ENCODE data around the gene APC2.

APC2 gene, protein sequence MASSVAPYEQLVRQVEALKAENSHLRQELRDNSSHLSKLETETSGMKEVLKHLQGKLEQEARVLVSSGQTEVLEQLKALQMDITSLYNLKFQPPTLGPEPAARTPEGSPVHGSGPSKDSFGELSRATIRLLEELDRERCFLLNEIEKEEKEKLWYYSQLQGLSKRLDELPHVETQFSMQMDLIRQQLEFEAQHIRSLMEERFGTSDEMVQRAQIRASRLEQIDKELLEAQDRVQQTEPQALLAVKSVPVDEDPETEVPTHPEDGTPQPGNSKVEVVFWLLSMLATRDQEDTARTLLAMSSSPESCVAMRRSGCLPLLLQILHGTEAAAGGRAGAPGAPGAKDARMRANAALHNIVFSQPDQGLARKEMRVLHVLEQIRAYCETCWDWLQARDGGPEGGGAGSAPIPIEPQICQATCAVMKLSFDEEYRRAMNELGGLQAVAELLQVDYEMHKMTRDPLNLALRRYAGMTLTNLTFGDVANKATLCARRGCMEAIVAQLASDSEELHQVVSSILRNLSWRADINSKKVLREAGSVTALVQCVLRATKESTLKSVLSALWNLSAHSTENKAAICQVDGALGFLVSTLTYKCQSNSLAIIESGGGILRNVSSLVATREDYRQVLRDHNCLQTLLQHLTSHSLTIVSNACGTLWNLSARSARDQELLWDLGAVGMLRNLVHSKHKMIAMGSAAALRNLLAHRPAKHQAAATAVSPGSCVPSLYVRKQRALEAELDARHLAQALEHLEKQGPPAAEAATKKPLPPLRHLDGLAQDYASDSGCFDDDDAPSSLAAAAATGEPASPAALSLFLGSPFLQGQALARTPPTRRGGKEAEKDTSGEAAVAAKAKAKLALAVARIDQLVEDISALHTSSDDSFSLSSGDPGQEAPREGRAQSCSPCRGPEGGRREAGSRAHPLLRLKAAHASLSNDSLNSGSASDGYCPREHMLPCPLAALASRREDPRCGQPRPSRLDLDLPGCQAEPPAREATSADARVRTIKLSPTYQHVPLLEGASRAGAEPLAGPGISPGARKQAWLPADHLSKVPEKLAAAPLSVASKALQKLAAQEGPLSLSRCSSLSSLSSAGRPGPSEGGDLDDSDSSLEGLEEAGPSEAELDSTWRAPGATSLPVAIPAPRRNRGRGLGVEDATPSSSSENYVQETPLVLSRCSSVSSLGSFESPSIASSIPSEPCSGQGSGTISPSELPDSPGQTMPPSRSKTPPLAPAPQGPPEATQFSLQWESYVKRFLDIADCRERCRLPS (N-terminal part only)

DNA sequence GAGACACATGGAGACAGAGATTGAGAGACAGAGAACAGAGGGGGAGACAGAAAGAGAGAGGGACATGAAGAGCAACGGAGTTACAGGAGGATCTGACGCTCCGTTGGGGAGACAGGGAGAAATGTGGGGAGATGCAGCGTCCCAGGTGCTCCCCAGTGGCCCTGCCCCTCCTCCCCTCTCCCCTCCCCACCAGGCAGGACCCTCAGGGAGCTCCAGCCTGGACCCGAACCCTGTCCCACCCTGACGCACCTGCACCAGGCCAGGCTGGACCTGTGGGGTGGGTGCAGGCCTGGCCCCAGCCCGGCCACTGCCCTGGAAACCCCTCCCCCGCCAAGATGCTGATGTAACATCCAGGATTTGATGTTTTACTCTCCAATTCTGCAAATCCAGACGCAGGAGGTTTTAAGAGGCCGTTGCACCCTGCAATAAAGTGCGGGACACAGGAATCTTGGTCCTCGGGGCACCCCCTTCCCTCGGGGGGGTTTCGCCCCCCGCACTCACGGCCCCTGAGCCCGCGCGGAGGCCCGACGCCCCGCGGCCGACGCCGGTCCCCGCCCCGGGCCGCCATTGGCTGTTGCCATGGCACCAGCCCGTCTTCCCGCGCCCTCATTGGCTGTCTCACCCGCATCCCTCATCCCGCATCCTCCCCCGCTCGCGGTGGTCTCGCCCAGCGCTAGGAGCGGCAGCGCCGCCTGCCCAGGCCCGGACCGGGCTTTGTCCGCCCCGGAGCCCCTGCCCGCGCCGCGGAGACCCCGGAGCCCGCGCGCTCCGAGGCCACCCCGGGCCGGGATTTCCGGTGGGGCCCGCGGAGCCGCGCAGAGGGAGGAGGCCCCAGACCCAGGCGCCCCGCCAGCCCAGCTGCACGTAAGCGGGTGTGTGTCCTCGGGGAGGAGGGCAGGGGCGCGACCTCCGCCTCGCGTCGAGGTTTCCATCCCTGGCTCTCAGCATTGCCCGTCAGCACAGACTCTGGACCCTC is at the start of gene APC2:
APC2 (plus strand) TSS at position 655 of the 976 bp plus-strand sequence. CDS start 2,881 bp downstream, outside the sequence.
- DNase-seq = peak in 1 of 2 experiments; percentile 62

DNA sequence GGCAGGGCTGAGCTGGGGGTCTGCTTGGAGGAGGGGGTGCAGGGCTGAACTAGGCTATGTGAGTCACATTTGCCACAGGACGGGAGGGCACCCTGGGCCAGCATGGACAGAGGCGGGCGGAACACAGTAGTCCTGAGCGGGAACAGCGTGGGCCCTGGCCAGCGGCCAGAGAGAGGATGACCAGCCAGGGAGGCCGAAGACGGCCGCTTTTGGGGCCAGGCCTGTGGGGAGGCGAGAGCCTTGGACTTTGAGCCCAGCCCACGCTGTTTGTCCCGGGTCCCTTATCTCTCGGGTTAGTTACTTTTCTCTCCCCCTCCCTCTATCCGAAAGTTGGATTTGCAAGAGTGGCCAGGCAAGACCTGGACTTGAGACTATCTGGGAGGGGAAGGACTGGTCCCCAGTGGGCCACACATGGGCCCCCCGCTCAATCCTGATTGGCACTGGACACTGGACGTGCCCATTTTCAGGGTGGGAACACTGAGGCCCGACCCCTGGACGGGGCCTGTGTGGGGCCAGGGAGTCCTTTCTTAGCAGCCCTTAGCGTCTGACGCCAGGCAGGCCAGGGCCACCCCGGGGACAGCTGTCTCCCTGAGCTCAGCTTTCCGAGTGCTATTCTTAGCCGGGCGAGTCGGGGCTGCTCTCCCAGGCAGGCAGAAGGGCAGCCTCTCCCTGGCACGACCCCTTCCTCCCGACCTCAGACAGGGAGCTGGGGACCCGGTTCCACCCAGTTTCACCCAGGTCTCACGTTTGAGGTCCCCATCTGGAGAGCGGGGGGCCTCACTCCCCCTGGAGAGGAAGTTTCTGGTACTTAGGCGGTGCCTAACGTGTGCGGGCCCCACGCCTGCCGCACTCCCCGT is 49.4 kb upstream of the APC2 start:
- no peak for DNase-seq

GRCh38 chr19:1401138-1401888 is 48.6 kb upstream of the APC2 start, which contains the start of gene GAMT:
Gene GAMT (minus strand): TSS chr19:1401542. CDS start chr19:1401476, 66 bp downstream.
- peak in 1 of 2 experiments; percentile 77 for DNase-seq

DNA sequence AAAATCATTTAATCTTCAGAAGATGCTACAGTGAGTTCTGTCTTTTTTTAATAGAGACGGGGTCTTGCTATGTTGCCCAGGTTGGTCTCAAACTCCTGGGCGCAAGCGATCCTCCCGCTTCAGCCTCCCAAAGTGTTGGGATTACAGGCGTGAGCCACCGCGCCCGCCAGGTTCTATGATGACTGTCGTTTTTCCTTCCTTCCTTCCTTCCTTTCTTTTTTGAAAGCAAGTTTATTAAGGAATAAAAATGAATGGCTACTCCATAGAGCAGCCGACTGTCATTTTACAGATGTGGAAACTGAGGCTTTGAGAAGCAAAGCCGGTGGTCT is 48.1 kb upstream of the APC2 start:
- DNase-seq = no peak

DNA sequence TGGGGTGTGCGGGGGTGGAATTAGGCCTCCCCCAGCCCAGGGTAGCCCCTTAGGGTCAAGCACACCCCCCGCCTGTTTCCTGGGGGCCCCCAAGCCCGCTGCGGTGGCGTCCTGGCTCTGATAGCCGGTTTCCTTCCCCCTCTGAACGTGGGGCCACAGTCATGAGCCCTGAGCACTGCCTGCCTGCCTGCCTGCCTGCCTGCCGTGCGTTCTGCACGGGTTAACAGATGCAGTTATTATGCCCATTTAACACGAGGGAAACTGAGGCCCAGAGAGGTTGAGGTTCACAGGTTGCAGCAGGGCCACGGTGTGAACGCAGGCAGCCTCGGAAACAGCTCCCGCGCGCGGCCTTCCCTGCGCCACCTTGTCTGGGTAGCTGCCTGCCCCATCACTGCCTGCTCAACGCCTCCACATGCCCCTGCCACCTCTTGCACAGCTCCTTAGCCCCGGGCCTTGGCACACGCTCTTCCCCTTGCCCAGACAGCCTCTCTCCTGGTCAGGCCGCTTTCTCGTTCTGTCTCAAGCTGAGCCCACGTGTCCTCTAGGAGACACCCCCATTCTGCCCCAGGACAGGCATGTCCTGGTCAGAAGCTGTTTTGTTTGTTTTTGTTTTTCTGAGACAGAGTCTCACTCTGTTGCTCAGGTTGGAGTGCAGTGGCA is 47.4 kb upstream of the APC2 start:
- DNase-seq = no peak

DNA sequence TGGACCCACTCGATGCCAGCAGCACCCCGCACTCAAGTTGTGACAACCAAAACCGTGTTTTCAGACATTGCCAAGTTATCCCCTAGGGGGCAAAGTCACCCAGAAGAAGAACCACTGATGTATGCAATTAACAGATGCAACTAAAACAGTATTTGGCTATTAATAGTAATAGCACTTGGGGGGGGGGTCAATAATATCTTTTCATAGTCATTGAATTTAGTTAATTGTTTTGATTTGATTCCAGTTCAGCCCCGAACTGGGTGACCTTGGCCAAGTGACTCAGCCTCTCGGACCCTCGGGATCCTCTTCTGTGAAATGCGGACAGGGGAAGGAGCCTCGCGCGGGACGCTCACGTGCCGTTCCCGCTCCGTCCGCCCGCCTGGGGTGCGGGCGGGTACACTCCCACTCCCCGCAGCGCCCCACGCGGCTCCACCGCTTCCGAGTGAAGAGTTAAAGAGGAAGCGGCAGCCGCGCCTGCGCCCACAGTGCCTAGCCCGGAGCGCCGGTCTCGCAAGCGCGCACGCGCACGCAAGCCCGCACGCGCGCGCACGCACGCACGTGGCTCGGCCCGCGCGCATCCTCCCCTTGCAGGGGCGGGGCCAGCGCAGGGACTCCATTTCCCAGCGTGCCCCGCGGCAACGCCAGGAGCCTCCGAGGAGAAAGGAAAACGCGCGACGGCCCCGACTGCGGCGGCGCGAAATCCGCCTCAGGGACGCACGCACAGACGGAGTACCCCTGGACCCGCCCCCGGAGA is 43.0 kb upstream of the APC2 start:
- peak; percentile 99 to 100 for DNase-seq

GRCh38 chr19:1407528-1408299 is 42.2 kb upstream of the APC2 start, which contains the start of gene DAZAP1:
Gene DAZAP1 (plus strand): TSS chr19:1407586. CDS start chr19:1407774, 188 bp downstream.
- no peak for DNase-seq

- no peak for DNase-seq
Observed at GRCh38 chr19:1408300-1409203, 41.4 kb upstream of the APC2 start.

DNA sequence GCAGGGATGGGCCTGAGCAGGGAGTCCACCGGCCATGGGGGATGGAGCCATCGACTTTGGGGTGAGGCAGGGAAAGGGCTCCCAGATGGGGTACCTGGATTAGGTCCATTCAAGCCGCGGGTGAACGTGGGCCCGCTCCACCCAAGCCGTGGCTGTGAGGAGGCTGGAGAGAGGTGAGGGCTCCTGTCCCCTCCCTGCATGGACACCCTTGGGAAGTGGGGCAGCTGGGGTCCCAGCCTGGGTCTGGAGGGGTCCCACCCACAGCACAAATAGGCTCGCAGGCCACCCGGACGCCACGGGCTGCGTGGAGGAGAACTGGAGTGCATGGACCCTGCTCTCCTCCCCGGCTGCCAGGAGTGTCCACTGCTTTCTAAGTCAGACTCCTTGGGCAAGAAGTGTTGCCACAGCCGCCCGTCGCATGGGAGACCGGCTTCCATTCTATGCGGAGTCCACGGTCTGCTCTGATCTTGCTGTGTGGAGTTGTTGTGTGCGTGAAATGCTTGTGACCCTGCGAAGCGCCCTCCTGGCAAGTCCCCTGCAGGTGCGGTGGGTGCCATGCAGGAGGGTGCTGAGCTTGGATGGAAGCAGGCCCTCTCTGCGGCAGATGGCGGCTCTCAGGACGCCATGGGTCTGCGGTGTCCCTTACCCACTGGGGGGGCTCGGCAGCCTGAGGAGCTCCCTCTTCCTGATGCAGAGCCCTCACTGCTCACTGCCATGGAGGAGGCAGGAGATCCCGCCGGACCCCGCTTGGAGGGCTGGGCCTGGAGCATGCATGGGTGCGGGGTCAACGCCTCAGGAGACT is 40.5 kb upstream of the APC2 start:
- no peak for DNase-seq

- DNase-seq = no peak
Observed at GRCh38 chr19:1410136-1410786, 39.7 kb upstream of the APC2 start.

DNA sequence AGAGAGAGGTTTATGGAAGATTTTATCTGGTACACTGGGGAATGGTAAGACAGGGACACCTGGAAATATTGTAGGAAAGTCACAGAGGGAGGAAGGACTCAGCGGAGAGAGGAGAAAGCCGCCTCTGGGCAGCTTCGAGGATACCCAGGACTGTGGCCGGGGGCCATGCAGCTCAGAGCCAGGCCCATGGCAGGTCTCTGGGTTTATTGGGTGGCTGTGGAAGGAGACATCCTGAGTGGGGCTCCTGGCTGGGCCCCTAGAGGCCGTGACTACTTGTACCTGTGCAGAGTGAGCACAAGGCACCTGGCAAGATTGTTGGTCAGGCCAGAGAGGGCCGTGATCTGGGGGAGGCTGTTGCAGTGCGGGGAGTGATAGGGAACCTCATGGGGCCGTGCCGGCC is 39.1 kb upstream of the APC2 start:
- DNase-seq = no peak

DNA sequence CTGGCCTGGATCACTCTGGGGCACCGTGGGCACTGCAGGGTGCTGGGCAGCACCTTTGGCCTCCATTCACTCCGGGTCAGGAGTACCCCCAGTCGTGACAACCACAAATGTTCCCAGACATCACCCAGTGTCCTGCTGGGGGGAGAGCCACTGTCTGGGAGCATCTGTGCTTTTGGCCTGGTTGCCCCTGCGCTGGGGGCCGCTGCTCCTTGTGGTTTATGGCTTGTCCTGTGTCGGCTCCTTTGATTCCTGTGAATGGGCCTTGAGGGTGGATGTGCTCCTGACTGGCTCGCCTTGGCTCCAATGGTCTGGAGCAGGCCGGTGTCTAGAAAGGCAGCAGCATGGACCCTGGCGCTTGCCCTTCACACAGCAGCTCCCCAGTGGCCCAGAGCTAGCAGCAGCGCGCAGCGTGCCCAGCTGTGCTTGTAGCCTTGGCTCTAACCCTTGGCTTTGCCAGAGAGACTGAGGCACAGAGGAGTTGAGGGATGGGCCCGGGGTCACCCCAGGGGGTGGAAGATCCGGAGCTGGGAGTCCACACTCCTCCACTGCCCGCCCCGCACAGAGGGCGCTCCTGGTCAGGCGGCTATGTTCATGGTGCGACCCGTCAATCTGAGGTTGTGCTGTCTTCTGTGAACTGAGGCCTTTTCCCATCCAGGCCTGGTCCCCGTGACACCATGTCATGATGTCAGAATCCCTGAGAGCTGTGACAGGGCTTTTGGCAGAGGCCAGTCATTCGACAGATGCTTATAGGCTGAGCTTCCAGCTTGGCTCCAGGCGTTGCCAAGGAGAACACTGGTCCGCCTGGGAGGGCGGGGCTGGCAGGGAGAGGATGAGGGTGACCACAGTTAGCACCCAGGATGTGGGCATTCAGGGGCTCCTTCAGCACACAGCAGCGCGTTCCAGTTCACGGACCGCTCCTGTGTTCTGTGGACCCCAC is 38.4 kb upstream of the APC2 start:
- peak; percentile 82 to 88 for DNase-seq

DNA sequence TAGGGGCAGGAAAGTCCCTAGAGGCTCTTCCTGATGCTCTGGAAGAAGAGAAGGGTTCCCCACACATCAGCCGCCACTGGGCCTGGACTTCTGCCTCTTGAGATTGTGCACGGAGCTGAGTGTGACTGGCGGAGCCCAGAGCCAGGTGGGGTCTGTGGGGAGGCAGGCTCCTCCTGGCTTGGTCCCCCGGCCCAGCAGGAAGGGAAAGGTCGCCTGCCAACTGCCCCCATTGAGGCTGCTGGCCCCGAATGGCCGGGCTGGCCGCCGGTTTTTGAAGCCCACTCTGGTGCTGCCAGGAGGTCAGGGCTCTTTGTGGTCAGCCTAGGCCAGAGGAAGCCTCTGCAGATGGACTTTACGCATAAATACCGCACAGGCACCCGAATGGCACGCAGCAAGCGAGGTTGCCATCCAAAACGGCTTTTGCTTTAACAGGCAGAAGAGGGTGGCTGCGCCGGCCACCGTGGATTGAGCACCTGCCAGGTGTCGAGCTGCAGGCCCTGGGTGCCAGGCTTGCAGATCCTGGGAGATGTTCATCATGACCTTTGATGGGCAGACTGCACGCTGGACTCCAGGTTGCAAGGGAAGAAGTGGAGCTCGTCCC is 37.5 kb upstream of the APC2 start:
- no peak for DNase-seq

Data from NCI-H446 (cell line).